HCT116 (cell line): ENCODE data around the gene TULP4. TPM values are rescaled to one million over a fixed set of nuclear protein-coding genes. Genes with fewer than 3 reads are reported as not detected.

Experiments used
- ATAC-seq: fragments of 200-7000 bp; cut with Tn5 transposase; 2 replicates; pipeline ENCODE4 v1.9.1; 2020; ENCODE audit warnings: mild to moderate bottlenecking, moderate library complexity
- BruUV-seq: library from RNA; stranded (reverse); fragments of 400-500 nt; replicated peaks from 2 replicates; lab custom pipeline; 2021; lab: Mats Ljungman, UMichigan
- CTCF ChIA-PET: fragments of 300-600 bp; sonication (Branson Sonifier 250); formaldehyde crosslinking; loops from one replicate; lab custom pipeline; 2021; ENCODE audit warnings: antibody characterized with exemption; lab: Charles Lee
- POLR2A ChIA-PET: fragments of 300-600, 350-600 bp; sonication (Branson Sonifier 250); formaldehyde crosslinking; loops from one replicate; lab custom pipeline; 2021; ENCODE audit warnings: antibody characterized with exemption; lab: Charles Lee
- RAD21 ChIA-PET, 2 experiments: fragments of 300-600 bp; sonication (Branson Sonifier 250); formaldehyde crosslinking; loops; one replicate each; lab custom pipeline; 2023; ENCODE audit warnings: low total read pairs in 2 of 2; ENCODE audit not compliant: uncharacterized antibody in 2 of 2, unreplicated experiment in 2 of 2, low non-redundant PET in 1 of 2; lab: Charles Lee
- DNase-seq: peaks from one replicate; pipeline ENCODE4 v3.0.0-alpha.2; 2010; ENCODE audit warnings: low read depth, low spot score
- H2AFZ ChIP-seq: fragments of 200-600 bp; shearing (Covaris generic), sonication (generic); 2 replicates; pipeline ENCODE4 v1.6.1; 2017; ENCODE audit warnings: low read depth, mixed run types, mixed read lengths, antibody characterized with exemption, low read length; ENCODE audit not compliant: poor library complexity, severe bottlenecking
- H3K27ac ChIP-seq: 2 replicates; pipeline ENCODE4 v1.5.1; 2012; ENCODE audit warnings: low read depth, low read length
- H3K27me3 ChIP-seq: fragments of 200-600 bp; sonication (generic); 2 replicates; pipeline ENCODE4 v1.6.1; 2016; ENCODE audit warnings: mixed run types, low read length, mixed read lengths; ENCODE audit not compliant: insufficient read depth
- H3K36me3 ChIP-seq, 2 experiments: fragments of 200-500 bp in 1 of 2; fragments of 200-600 bp in 1 of 2; sonication (Bioruptor generic) in 1 of 2; sonication (generic) in 1 of 2; 2 replicates each; pipeline versions ENCODE4 v1.5.1 to v1.6.1; 2014 to 2016; ENCODE audit warnings: low read length in 2 of 2, inconsistent platforms in 1 of 2, mixed read lengths in 1 of 2, mixed run types in 1 of 2; ENCODE audit not compliant: insufficient read depth in 2 of 2, control insufficient read depth in 1 of 2
- H3K4me1 ChIP-seq, 2 experiments: fragments of 200-600 bp in 1 of 2; sonication (generic) in 1 of 2; 2 replicates each; pipeline versions ENCODE4 v1.5.1 to v1.6.1; 2012 to 2017; ENCODE audit warnings: low read length in 2 of 2, inconsistent platforms in 1 of 2, mild to moderate bottlenecking in 1 of 2, mixed read lengths in 1 of 2, mixed run types in 1 of 2, moderate library complexity in 1 of 2; ENCODE audit not compliant: insufficient read depth in 2 of 2, control insufficient read depth in 1 of 2
- H3K4me2 ChIP-seq: fragments of 200-600 bp; sonication (generic); 2 replicates; pipeline ENCODE4 v1.6.1; 2017; ENCODE audit warnings: mixed run types, low read length, mixed read lengths
- H3K4me3 ChIP-seq, 2 experiments: fragments of 200-600 bp in 1 of 2; sonication (generic) in 1 of 2; replicated peaks in 1 of 2; 2 replicates each; pipeline ENCODE4 v1.5.1; 2011 to 2016; ENCODE audit warnings: low read length in 2 of 2, control low read depth in 1 of 2, low read depth in 1 of 2, mild to moderate bottlenecking in 1 of 2, mixed read lengths in 1 of 2, mixed run types in 1 of 2
- H3K79me2 ChIP-seq: fragments of 200-600 bp; sonication (generic); 2 replicates; pipeline ENCODE4 v1.6.1; 2017; ENCODE audit warnings: mild to moderate bottlenecking, mixed run types, low read length, moderate library complexity, mixed read lengths; ENCODE audit not compliant: insufficient read depth
- H3K9ac ChIP-seq: fragments of 200-600 bp; sonication (generic); 2 replicates; pipeline ENCODE4 v1.6.1; 2016; ENCODE audit warnings: low read length, mixed read lengths
- H3K9me2 ChIP-seq: fragments of 200-600 bp; sonication (generic), shearing (Covaris generic); 2 replicates; pipeline ENCODE4 v1.6.1; 2017; ENCODE audit warnings: mixed run types, mild to moderate bottlenecking, moderate library complexity; ENCODE audit not compliant: insufficient read depth
- H3K9me3 ChIP-seq, 2 experiments: fragments of 200-500 bp in 1 of 2; fragments of 200-600 bp in 1 of 2; sonication (Bioruptor generic) in 1 of 2; sonication (generic) in 1 of 2; 2 replicates each; pipeline ENCODE4 v1.6.1; 2014 to 2017; ENCODE audit warnings: low read length in 2 of 2, mixed read lengths in 2 of 2, inconsistent platforms in 1 of 2, low read depth in 1 of 2, mild to moderate bottlenecking in 1 of 2, mixed run types in 1 of 2, moderate library complexity in 1 of 2; ENCODE audit not compliant: control insufficient read depth in 1 of 2, insufficient read depth in 1 of 2
- H4K20me1 ChIP-seq: fragments of 200-600 bp; sonication (generic), shearing (Covaris generic); 2 replicates; pipeline ENCODE4 v1.6.1; 2017; ENCODE audit warnings: mixed run types, mild to moderate bottlenecking, moderate library complexity; ENCODE audit not compliant: insufficient read depth
- EZH2 ChIP-seq: fragments of 200-600 bp; sonication (generic); IDR thresholded peaks from 2 replicates; pipeline ENCODE4 v1.6.1; 2017; ENCODE audit warnings: antibody characterized with exemption, mixed run types
- JUND ChIP-seq: IDR thresholded peaks from 2 replicates; pipeline ENCODE4 v1.6.1; 2012
- POLR2AphosphoS5 ChIP-seq: IDR thresholded peaks from 2 replicates; pipeline ENCODE4 v1.6.1; 2011; ENCODE audit warnings: mild to moderate bottlenecking, low read depth, low read length, moderate library complexity
- SIN3A ChIP-seq: IDR thresholded peaks from 2 replicates; pipeline ENCODE4 v1.6.1; 2012; ENCODE audit warnings: low read depth
- SP1 ChIP-seq: IDR thresholded peaks from 2 replicates; pipeline ENCODE4 v1.6.1; 2012; ENCODE audit warnings: low read depth
- SRF ChIP-seq: IDR thresholded peaks from 2 replicates; pipeline ENCODE4 v1.6.1; 2012; ENCODE audit warnings: low read depth
- intact Hi-C: fragments of 100-400 bp; cut with micrococcal nuclease; formaldehyde crosslinking; loops from 2 replicates; pipeline ENCODE4 v1.10.0; 2022
- total RNA-seq: library from RNA; stranded (reverse); gene quantifications from one replicate; pipeline ENCODE4 v1.2.1, GENCODE V29; 2021; ENCODE audit not compliant: unreplicated experiment
- TF ChIP-seq, protein P1 (sequence below): IDR thresholded peaks from 2 replicates; pipeline ENCODE4 v1.6.1; 2012; ENCODE audit warnings: low read depth
- TF ChIP-seq, protein P2 (sequence below): IDR thresholded peaks from 2 replicates; pipeline ENCODE4 v1.6.1; 2012
- TF ChIP-seq, protein P3 (sequence below): IDR thresholded peaks from 2 replicates; pipeline ENCODE4 v1.6.1; 2011; ENCODE audit warnings: mild to moderate bottlenecking, low read length, moderate library complexity; ENCODE audit not compliant: insufficient replicate concordance; ENCODE audit errors: extremely low read depth

Gene TULP4
- total RNA-seq, 1 experiment from 2014 or later, result 70.8 TPM

DNA sequence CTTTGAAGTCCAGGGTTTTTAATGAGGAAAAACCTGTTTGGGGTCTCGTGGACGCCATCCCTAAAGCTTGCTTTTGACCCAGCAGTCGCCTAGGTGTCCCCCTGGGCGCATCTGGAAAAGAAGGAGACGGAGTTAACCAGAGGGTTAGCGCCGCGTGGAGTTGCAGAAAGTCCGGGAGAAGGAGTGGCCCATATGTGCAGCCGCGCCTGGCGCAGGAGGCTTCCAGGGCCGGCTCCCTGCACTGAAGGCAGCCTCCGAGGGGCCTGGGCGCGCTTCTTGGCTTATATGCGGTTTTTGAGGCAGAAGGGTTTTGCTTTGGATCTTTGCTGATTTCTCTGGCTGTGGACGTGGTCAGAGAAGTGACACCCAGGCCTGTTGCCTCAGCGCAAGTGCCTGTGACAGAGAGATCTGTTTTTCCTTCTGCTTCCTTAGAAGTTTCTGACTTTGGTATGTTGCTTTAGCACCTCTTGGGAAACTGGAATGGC lies 248.6 kb downstream of the TULP4 start:
- RAD21 ChIA-PET, result no interaction called here
- Histone ChIP-seq H2AFZ (no peak overlapping the region), H3K36me3 (no peaks in the 10 kb centered on the region), H3K4me3 (peak overlapping the region; percentile 75 to 82), H3K9me2 (no peaks in the 10 kb centered on the region), H3K4me1 (peaks cover 6 to 23% of the 10 kb centered on the region in 2 experiments; a peak in 3 of 4 replicates), H3K27ac (peak overlapping the region; percentile 79), H3K9ac (peak overlapping the region; percentile 93), H4K20me1 (0 out of 2 replicates have a peak, but pooled peaks cover 4% of the 10 kb centered on the region), H3K9me3 (no peaks in the 10 kb centered on the region), H3K27me3 (no peaks in the 10 kb centered on the region), H3K79me2 (peaks cover 56% of the 10 kb centered on the region), H3K4me2 (peak overlapping the region; percentile 95)
- intact Hi-C loops, result no loop called here
- CTCF ChIA-PET, result no interaction called here
- BruUV-seq, result TSS peak; percentile 70
- TF ChIP-seq SP1 (no peak), EZH2 (no peak), JUND (no peak), SIN3A (no peak), SRF (no peak), POLR2AphosphoS5 (no peak)
- TF ChIP-seq, protein P1, sequence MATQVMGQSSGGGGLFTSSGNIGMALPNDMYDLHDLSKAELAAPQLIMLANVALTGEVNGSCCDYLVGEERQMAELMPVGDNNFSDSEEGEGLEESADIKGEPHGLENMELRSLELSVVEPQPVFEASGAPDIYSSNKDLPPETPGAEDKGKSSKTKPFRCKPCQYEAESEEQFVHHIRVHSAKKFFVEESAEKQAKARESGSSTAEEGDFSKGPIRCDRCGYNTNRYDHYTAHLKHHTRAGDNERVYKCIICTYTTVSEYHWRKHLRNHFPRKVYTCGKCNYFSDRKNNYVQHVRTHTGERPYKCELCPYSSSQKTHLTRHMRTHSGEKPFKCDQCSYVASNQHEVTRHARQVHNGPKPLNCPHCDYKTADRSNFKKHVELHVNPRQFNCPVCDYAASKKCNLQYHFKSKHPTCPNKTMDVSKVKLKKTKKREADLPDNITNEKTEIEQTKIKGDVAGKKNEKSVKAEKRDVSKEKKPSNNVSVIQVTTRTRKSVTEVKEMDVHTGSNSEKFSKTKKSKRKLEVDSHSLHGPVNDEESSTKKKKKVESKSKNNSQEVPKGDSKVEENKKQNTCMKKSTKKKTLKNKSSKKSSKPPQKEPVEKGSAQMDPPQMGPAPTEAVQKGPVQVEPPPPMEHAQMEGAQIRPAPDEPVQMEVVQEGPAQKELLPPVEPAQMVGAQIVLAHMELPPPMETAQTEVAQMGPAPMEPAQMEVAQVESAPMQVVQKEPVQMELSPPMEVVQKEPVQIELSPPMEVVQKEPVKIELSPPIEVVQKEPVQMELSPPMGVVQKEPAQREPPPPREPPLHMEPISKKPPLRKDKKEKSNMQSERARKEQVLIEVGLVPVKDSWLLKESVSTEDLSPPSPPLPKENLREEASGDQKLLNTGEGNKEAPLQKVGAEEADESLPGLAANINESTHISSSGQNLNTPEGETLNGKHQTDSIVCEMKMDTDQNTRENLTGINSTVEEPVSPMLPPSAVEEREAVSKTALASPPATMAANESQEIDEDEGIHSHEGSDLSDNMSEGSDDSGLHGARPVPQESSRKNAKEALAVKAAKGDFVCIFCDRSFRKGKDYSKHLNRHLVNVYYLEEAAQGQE, result no peak
- TF ChIP-seq, protein P2, sequence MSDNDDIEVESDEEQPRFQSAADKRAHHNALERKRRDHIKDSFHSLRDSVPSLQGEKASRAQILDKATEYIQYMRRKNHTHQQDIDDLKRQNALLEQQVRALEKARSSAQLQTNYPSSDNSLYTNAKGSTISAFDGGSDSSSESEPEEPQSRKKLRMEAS, result no peak
- TF ChIP-seq, protein P3, sequence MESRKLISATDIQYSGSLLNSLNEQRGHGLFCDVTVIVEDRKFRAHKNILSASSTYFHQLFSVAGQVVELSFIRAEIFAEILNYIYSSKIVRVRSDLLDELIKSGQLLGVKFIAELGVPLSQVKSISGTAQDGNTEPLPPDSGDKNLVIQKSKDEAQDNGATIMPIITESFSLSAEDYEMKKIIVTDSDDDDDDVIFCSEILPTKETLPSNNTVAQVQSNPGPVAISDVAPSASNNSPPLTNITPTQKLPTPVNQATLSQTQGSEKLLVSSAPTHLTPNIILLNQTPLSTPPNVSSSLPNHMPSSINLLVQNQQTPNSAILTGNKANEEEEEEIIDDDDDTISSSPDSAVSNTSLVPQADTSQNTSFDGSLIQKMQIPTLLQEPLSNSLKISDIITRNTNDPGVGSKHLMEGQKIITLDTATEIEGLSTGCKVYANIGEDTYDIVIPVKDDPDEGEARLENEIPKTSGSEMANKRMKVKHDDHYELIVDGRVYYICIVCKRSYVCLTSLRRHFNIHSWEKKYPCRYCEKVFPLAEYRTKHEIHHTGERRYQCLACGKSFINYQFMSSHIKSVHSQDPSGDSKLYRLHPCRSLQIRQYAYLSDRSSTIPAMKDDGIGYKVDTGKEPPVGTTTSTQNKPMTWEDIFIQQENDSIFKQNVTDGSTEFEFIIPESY, result no peak
- POLR2A ChIA-PET, result no interaction called here
- DNase-seq (no peak), ATAC-seq (no peak)

Other genes with a start within 250 kb of the TULP4 start
- gene SERAC1, start 144.2 kb upstream of the TULP4 start, total RNA-seq, result 7.6 TPM
- gene GTF2H5, start 144.1 kb upstream of the TULP4 start, total RNA-seq, result 19.0 TPM
- gene TMEM181, start 247.6 kb downstream of the TULP4 start, total RNA-seq, result 34.4 TPM